ENCODE results near the gene TBC1D4.

Gene TBC1D4

DNA sequence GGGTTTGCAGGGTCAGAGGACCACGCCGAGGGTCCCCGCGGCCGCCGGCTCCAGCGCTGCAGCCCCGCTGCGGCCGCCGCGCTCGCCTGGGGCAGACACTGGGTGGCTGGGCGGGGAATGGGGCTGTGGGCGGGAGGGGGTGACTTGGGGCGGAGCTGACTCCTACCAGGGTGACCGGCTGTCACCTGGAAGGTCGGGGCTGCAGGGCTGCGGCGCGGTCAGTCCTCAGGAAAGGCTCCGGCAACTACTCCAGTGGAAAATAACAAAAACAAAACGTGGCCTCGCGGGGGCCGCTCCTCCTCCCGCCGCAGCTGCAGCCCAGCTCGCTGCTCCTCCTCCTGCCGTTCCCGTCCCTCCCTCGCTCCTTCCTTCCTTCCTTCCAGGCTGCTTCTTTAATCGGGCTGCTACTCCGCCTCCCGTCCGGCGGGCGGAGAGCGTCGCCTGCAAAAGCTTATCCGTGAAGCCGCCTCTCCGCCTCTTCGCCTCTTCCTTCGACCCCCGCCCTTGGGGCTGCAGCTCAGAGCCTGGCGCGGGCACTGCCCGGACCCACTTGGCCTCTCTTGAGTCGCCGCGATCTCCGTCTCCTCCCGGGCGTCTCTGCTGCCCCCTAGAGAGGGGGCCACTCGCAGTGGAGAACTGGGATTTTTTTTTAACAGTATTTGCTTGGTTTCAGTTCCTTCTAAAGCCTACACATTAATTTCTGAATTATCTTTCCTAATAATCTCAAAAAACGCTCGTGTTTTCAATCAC lies at the start of gene TBC1D4:
TBC1D4 (minus strand) TSS at position 100 of the 750 bp plus-strand sequence. CDS start 402 bp downstream, outside the sequence.
- DNase-seq (ENCODE audit: low read depth in 2 of 2) = peak; percentile 68 to 70

DNA sequence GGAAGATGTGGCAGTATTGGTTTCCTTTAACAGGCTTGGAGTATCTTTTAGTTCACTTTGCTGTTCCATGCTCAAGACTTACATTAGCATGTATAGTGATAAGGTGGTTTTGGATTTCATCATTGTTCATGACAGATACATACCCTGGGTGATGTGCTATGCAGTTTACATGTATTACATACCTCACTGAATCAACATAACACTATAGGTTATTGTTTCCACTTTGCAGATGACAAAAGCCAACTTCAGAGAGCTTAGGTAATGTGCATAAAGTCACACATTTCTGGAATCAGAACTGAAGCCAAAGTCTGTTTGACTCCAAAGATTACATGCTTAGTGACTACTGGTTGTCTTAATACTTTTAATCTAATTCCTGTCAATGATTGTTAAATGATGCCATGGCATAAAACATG lies 48.6 kb upstream of the TBC1D4 start:
- DNase-seq (ENCODE audit: low read depth in 2 of 2) = no peak

- no peak for DNase-seq (ENCODE audit: low read depth in 2 of 2)
These were observed 40.0 kb upstream of the TBC1D4 start for GRCh38 chr13:75521956-75522355.

- no peak for DNase-seq (ENCODE audit: low read depth in 2 of 2)
These were observed 36.6 kb upstream of the TBC1D4 start for GRCh38 chr13:75518439-75519088.

GRCh38 chr13:75514080-75514995 lies 32.4 kb upstream of the TBC1D4 start:
- no peak for DNase-seq (ENCODE audit: low read depth in 2 of 2)

- no peak for DNase-seq (ENCODE audit: low read depth in 2 of 2)
These were observed 31.3 kb upstream of the TBC1D4 start for GRCh38 chr13:75513271-75513670.

DNA sequence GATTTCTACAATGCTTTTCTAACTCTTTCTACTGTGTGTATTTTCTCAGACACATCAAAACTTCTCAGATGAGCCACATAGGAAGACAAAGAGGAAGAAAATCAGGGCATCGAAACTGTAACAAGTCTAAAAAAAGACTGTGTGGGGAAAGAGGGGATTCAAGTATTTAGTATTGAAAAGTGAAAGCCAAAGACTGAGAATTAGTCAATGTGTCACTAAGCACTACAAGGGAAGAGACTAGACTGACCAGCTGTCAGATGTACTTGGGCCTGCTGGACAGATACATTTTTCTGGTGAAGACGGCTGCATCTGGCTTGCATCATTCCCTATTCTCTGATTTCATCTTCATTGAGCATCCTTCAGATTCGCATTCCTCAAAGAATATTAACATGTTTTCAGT lies 30.3 kb upstream of the TBC1D4 start:
- no peak for DNase-seq (ENCODE audit: low read depth in 2 of 2)

DNA sequence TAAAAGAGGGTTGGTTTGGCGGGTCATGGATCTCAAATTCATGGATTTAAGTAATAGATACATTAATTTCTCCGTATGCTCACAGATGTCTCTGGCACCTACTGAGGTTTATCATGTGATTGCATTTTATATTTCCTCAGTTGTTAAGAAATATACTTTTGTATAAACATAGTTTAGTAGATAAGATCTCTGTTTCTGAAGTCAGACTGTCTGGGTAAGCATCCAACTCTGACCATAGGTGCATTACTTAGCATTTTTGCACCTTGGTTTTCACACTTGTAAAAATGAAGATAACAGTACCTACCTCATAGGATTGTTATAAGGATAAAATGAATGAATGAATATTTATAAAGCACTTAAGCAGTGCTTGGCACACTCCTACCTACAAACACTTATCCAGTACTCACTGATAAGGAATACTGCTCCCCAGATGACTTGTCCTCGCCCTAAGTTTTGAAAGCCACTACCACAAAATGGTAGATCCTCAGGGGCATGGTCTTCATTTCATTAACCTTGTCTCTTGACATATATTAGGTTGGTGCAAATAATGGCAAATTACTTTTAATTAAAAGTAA lies 29.2 kb upstream of the TBC1D4 start:
- DNase-seq (ENCODE audit: low read depth in 2 of 2) = no peak

DNA sequence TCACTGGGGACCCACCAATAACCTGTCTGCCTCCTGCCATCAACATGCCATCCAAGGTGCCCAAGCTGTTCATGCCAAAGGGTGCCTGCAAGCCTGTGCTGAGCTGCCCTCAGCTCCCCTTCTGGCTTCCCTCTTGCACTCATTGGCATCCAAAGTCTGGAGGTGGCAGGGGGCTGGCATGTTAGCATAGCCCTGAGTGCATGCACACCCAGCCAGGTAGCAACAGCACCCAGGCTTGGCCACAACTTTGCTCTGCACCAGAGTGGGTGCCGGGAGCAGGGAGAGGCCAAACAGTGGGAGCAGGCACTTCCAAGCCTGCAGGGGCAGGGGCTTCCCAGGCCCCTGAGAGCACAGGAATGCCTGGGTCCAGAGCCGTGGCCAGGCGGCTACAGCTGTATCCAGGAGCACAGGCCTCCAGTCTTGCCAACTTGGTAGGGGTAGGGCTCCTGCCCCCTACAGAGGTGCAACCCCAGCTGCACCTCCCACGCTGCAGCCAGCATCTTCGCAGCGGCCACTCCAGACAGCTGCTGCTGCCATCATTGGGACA lies 26.1 kb upstream of the TBC1D4 start:
- no peak for DNase-seq (ENCODE audit: low read depth in 2 of 2)

DNA sequence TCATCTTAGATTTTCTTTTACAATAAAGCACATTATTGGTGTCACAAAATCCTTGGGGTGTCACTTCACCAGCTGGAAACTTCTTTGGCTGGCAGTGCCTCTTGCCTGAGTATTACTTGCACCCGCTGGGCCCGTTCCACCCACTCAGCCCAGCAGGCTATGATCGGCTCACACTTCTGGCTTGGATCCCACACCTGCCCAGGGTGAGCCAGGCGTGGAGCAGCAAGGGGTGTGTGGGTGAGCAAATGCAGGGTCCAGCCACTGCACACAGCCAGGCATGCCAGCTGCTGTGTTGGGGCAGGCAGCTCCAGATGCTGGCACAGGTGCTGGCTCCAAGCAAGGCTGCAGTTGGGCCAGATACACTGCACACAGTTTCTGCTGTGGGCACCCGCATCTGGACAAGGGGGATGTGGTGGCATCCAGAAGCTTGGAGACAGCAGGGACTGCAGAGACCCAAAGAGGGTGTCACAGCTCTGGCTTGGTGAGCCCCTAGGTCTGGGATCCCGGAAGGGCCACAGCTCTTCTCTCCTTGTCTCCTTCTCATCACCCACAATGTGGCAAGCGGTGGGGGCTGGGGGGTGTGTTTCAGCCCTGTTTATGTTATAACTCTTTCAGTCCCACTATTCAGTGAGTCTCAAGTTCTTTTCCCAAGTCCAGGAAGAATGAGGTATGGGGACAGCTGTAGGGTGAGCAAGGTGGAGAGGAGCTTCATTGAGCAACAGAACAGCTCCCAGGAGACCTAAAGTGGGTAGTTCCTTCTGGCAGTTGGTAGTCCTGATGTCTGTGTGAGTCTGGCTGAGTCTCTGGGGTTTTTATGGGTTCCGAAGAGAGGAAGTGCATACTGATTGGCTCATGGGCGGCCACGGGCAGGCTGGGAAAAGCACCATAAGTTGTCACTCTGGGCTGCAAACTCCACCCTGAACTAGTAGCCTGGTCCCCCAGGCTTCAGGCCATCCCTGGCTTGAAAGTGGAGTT lies 25.3 kb upstream of the TBC1D4 start:
- DNase-seq (ENCODE audit: low read depth in 2 of 2) = no peak

GRCh38 chr13:75506018-75506417 lies 24.0 kb upstream of the TBC1D4 start:
- DNase-seq (ENCODE audit: low read depth in 2 of 2) = no peak

DNA sequence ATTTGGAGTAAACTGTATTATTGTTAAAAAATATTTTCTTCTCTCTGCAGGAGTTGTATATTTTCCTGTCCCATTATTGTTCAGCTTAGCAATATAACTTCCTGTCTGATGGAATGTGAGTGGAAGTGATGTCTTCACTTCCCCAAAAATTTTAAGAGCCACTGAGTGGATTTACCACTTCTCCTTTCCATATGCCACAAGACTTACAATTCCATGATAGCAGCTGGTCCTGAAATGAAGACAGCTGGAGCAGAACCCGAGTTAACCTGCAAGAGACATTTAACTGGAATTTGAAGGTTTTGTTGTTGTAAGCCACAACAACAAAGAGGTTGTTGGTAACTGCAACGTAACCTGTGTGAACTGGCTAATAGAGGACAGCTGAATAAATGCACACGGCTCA lies 23.4 kb upstream of the TBC1D4 start:
- no peak for DNase-seq (ENCODE audit: low read depth in 2 of 2)

- DNase-seq (ENCODE audit: low read depth in 2 of 2) = peak; percentile 74 to 76
These were observed 14.0 kb upstream of the TBC1D4 start for GRCh38 chr13:75495938-75496337.

GRCh38 chr13:75494491-75494890 lies 12.5 kb upstream of the TBC1D4 start:
- DNase-seq (ENCODE audit: low read depth in 2 of 2) = no peak

GRCh38 chr13:75493156-75493555 lies 11.2 kb upstream of the TBC1D4 start:
- no peak for DNase-seq (ENCODE audit: low read depth in 2 of 2)

- peak in 1 of 2 experiments; percentile 29 for DNase-seq (ENCODE audit: low read depth in 2 of 2)
These were observed 10.4 kb upstream of the TBC1D4 start for GRCh38 chr13:75492389-75492788.

- no peak for DNase-seq (ENCODE audit: low read depth in 2 of 2)
These were observed 9.4 kb upstream of the TBC1D4 start for GRCh38 chr13:75491376-75491775.

DNA sequence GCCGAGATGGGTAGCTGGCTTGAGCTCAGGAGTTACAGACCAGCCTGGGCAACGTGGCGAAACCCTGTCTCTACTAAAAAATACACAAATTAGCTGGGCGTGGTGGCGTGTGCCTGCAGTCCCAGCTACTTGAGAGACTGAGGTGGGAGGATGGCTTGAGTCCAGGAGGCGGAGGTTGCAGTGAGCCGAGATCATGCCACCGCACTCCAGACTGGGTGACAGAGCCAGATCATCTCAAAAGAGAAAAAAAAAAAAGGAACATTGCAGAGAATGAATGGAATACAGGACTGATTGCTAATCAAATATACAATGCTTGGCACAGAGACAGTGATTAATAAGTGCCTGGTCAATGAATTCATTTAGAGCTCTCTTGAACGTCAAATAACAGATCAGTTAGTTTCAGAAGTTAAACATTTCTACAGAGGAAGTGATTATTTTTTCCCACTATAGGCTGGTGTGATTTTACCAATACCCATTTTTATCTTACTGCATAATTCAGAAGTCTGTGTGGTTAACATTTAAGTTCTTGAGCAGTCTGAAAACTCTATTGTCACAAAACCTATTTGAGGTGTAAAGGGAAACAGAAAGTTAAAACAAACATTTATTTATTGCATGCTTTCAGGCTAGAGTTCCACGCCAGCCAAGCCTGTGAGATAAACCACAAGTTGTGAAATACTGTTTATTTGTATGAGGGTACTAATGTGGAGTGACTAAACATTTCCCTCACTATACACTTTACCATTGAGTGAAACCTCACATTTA lies 7.7 kb upstream of the TBC1D4 start:
- peak in 1 of 2 experiments; percentile 20 for DNase-seq (ENCODE audit: low read depth in 2 of 2)
